Measurements from ENCODE around the gene CHRNA4.

DNA sequence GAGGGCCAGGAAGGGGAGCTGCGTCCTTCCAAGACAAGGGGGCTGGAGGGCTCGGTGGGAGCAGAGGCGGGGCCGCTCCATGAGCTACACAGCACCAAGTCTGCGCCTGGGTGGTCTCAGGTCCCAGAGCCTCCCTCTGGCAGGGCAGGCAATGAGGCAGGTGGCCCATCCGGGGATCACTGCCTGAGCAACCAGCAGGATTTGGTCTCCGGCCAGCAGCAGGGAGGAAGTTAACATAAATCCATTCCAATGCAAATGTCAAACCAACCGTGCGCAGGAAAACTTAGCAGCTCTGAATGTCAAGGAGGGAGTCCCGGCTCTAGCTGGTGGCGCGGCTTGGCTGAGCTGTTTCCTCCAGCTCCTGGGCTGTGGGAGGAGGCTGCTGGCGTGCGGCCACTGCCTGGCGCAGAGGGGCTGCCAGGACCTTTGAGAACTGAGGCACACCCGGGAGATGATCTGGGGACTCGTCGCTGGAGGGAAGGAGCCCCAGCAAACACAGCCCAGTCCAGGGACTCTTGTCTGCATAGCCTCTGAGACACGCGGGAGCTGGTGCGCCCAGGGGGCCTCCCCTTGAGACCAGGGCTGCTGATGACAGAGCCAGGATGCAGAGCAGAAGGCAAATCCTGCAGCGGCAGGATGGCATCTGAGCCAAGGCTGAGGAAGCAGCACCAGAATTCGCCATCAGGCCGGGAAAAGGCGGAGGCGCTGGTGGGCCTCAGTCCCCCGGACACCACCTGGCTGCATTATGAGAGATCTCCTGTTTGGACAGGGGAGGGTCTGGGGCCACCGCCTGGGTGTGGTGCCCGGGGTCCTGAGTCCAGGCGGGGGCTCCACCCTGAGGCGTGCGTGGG lies 33.1 kb upstream of the CHRNA4 start:
- TF ChIP-seq, protein P1, sequence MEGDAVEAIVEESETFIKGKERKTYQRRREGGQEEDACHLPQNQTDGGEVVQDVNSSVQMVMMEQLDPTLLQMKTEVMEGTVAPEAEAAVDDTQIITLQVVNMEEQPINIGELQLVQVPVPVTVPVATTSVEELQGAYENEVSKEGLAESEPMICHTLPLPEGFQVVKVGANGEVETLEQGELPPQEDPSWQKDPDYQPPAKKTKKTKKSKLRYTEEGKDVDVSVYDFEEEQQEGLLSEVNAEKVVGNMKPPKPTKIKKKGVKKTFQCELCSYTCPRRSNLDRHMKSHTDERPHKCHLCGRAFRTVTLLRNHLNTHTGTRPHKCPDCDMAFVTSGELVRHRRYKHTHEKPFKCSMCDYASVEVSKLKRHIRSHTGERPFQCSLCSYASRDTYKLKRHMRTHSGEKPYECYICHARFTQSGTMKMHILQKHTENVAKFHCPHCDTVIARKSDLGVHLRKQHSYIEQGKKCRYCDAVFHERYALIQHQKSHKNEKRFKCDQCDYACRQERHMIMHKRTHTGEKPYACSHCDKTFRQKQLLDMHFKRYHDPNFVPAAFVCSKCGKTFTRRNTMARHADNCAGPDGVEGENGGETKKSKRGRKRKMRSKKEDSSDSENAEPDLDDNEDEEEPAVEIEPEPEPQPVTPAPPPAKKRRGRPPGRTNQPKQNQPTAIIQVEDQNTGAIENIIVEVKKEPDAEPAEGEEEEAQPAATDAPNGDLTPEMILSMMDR (conservative IDR thresholded peaks at IDR 0.05 in 1 of 2, IDR thresholded peaks at IDR 0.05 in 1 of 2; ENCODE audit: low read depth in 1 of 2, low read length in 2 of 2) = no peak
- TF ChIP-seq EZH2 (IDR thresholded peaks at IDR 0.05; ENCODE audit: low read length, missing control alignments) = no peak

Measured in fibroblast of lung (primary cell).